Measurements from ENCODE around the gene CTNNA2. TPM values are rescaled to one million over a fixed set of nuclear protein-coding genes. Genes with fewer than 3 reads are reported as not detected.
"Not testable (repeated sequence)": the region's sequence is repeated elsewhere in the genome, so short reads cannot be mapped to it uniquely, and the experiment has no call there.

Gene CTNNA2
- total RNA-seq, 1 donor from 2014 or later = 3.5 TPM

GRCh38 chr2:80026040-80026729 lies 513.3 kb downstream of the CTNNA2 start:
- no peaks in the 10 kb centered on the region for H3K36me3 ChIP-seq (ENCODE audit: control insufficient read depth, insufficient read depth, low read length)
- no peak overlapping the region for H3K4me3 ChIP-seq (ENCODE audit: low read depth, low read length)
- no peak for DNase-seq (ENCODE audit: low read depth)
- no peaks in the 10 kb centered on the region for H3K27me3 ChIP-seq (ENCODE audit: control insufficient read depth, insufficient read depth, low read length)
- no peak for TF ChIP-seq CTCF (IDR thresholded peaks at IDR 0.05; ENCODE audit: insufficient read depth, low read length, poor library complexity, severe bottlenecking)

- no peaks in the 10 kb centered on the region for H3K36me3 ChIP-seq (ENCODE audit: control insufficient read depth, insufficient read depth, low read length)
- H3K27me3 ChIP-seq (ENCODE audit: control insufficient read depth, insufficient read depth, low read length) = no peaks in the 10 kb centered on the region
- no peak overlapping the region for H3K4me3 ChIP-seq (ENCODE audit: low read depth, low read length)
- TF ChIP-seq CTCF (IDR thresholded peaks at IDR 0.05; ENCODE audit: insufficient read depth, low read length, poor library complexity, severe bottlenecking) = no peak
- DNase-seq (ENCODE audit: low read depth) = no peak
Measured at GRCh38 chr2:80028051-80028450, 515.2 kb downstream of the CTNNA2 start.

- H3K27me3 ChIP-seq (ENCODE audit: control insufficient read depth, insufficient read depth, low read length) = no peaks in the 10 kb centered on the region
- no peak for TF ChIP-seq CTCF (IDR thresholded peaks at IDR 0.05; ENCODE audit: insufficient read depth, low read length, poor library complexity, severe bottlenecking)
- no peaks in the 10 kb centered on the region for H3K36me3 ChIP-seq (ENCODE audit: control insufficient read depth, insufficient read depth, low read length)
- no peak for DNase-seq (ENCODE audit: low read depth)
- H3K4me3 ChIP-seq (ENCODE audit: low read depth, low read length) = no peak overlapping the region
Measured at GRCh38 chr2:80028584-80028983, 515.7 kb downstream of the CTNNA2 start.

GRCh38 chr2:80030135-80030534 lies 517.3 kb downstream of the CTNNA2 start:
- Histone ChIP-seq H3K36me3 (ENCODE audit: control insufficient read depth, insufficient read depth, low read length) (no peaks in the 10 kb centered on the region), H3K27me3 (ENCODE audit: control insufficient read depth, insufficient read depth, low read length) (no peaks in the 10 kb centered on the region), H3K4me3 (ENCODE audit: low read depth, low read length) (no peak overlapping the region)
- no peak for DNase-seq (ENCODE audit: low read depth)
- no peak for TF ChIP-seq CTCF (IDR thresholded peaks at IDR 0.05; ENCODE audit: insufficient read depth, low read length, poor library complexity, severe bottlenecking)

- H3K27me3 ChIP-seq (ENCODE audit: control insufficient read depth, insufficient read depth, low read length); H3K36me3 ChIP-seq (ENCODE audit: control insufficient read depth, insufficient read depth, low read length); DNase-seq (ENCODE audit: low read depth); H3K4me3 ChIP-seq (ENCODE audit: low read depth, low read length): not testable (repeated sequence)
Measured at GRCh38 chr2:80032684-80033083, 519.8 kb downstream of the CTNNA2 start.

GRCh38 chr2:80035749-80036285 lies 523.0 kb downstream of the CTNNA2 start:
- H3K4me3 ChIP-seq (ENCODE audit: low read depth, low read length) = no peak overlapping the region
- DNase-seq (ENCODE audit: low read depth) = no peak
- no peak for TF ChIP-seq CTCF (IDR thresholded peaks at IDR 0.05; ENCODE audit: insufficient read depth, low read length, poor library complexity, severe bottlenecking)
- H3K27me3 ChIP-seq (ENCODE audit: control insufficient read depth, insufficient read depth, low read length) = no peaks in the 10 kb centered on the region
- no peaks in the 10 kb centered on the region for H3K36me3 ChIP-seq (ENCODE audit: control insufficient read depth, insufficient read depth, low read length)
